GM12878 (cell line): ENCODE data around the gene PPP5C. TPM values are rescaled to one million over a fixed set of nuclear protein-coding genes. Genes with fewer than 3 reads are reported as not detected.

Experiments
- ATAC-seq: fragments of 200-7000 bp; cut with Tn5 transposase; 3 replicates; pipeline ENCODE4 v1.9.1; 2020; ENCODE audit warnings: mild to moderate bottlenecking, moderate library complexity
- BruUV-seq: library from RNA; stranded (reverse); fragments of 400-500 nt; replicated peaks from 2 replicates; lab custom pipeline; 2021; lab: Mats Ljungman, UMichigan
- CTCF ChIA-PET: fragments of 300-600 bp; sonication (Branson Sonifier 250); formaldehyde crosslinking; extraction: SDS; loops from one replicate; lab custom pipeline; 2021; ENCODE audit warnings: inconsistent platforms; lab: Yijun Ruan, JAX
- POLR2A ChIA-PET: fragments of 350-600 bp; formaldehyde crosslinking; extraction: SDS; loops from one replicate; lab custom pipeline; 2021; ENCODE audit warnings: inconsistent platforms; lab: Charles Lee
- RAD21 ChIA-PET: fragments of 300-600 bp; sonication (Branson Sonifier 250); formaldehyde crosslinking; loops from one replicate; lab custom pipeline; 2023; ENCODE audit warnings: antibody characterized with exemption; ENCODE audit not compliant: unreplicated experiment; lab: Charles Lee
- SMC1A ChIA-PET: fragments of 300-600 bp; sonication (Branson Sonifier 250); formaldehyde crosslinking; loops from one replicate; lab custom pipeline; 2023; ENCODE audit not compliant: unreplicated experiment, uncharacterized antibody; lab: Charles Lee
- DNase-seq: peaks from one replicate; pipeline ENCODE4 v3.0.0-alpha.2; 2011; ENCODE audit warnings: low read depth, low spot score
- FAIRE-seq: peaks from 3 replicates; lab custom pipeline; 2011; peaks lifted over from hg19 to GRCh38; lab: Jason Lieb, UNC
- H2AFZ ChIP-seq: 2 replicates; pipeline ENCODE4 v1.6.0; 2011; ENCODE audit warnings: low read depth, low read length, control low read depth; ENCODE audit not compliant: control insufficient read depth
- H3K27ac ChIP-seq: 2 replicates; pipeline ENCODE4 v1.5.1; 2011; ENCODE audit warnings: control low read depth; ENCODE audit not compliant: control insufficient read depth, insufficient read depth
- H3K27me3 ChIP-seq, 2 experiments: replicated peaks in 1 of 2; 2 replicates each; pipeline versions ENCODE4 v1.6.0 to v1.6.1; 2011; ENCODE audit warnings: low read length in 1 of 2; ENCODE audit not compliant: control insufficient read depth in 2 of 2, insufficient read depth in 2 of 2
- H3K36me3 ChIP-seq, 2 experiments: 2 replicates each; pipeline ENCODE4 v1.5.1; 2011; ENCODE audit warnings: low read length in 1 of 2; ENCODE audit not compliant: control insufficient read depth in 2 of 2, insufficient read depth in 2 of 2
- H3K4me1 ChIP-seq: 2 replicates; pipeline ENCODE4 v1.6.1; 2011; ENCODE audit warnings: mild to moderate bottlenecking, low read length, moderate library complexity, mixed read lengths; ENCODE audit not compliant: control insufficient read depth, insufficient read depth
- H3K4me2 ChIP-seq: 2 replicates; pipeline ENCODE4 v1.6.0; 2011; ENCODE audit warnings: control low read depth; ENCODE audit not compliant: control insufficient read depth, insufficient read depth
- H3K4me3 ChIP-seq: fragments of 200-600 bp; sonication (generic); 2 replicates; pipeline ENCODE4 v1.5.1; 2016
- H3K79me2 ChIP-seq: 2 replicates; pipeline ENCODE4 v1.6.0; 2011; ENCODE audit warnings: low read length; ENCODE audit not compliant: control insufficient read depth, insufficient read depth
- H3K9ac ChIP-seq: 2 replicates; pipeline ENCODE4 v1.8.0; 2011; ENCODE audit warnings: low read length, control low read depth, mixed read lengths; ENCODE audit not compliant: control insufficient read depth, insufficient read depth
- H3K9me3 ChIP-seq: replicated peaks from 3 replicates; pipeline ENCODE4 v1.5.1; 2011; ENCODE audit warnings: mild to moderate bottlenecking, low read length; ENCODE audit not compliant: control insufficient read depth, insufficient read depth
- H4K20me1 ChIP-seq: 2 replicates; pipeline ENCODE4 v1.6.0; 2011; ENCODE audit not compliant: control insufficient read depth, insufficient read depth
- CTCF ChIP-seq, 3 experiments: IDR thresholded peaks in 2 of 3; conservative IDR thresholded peaks in 1 of 3; 2 replicates each; pipeline ENCODE4 v1.5.1; 2011; ENCODE audit warnings: low read depth in 3 of 3, low read length in 3 of 3, mild to moderate bottlenecking in 3 of 3, control low read depth in 2 of 3, moderate library complexity in 2 of 3, inconsistent platforms in 1 of 3, mixed read lengths in 1 of 3; ENCODE audit not compliant: control insufficient read depth in 2 of 3, insufficient read depth in 1 of 3; ENCODE audit errors: extremely low read depth in 1 of 3
- HCFC1 ChIP-seq: fragments of 150-350 bp; IDR thresholded peaks from 2 replicates; pipeline ENCODE4 v1.6.1; 2014; ENCODE audit warnings: low read length
- HDGF ChIP-seq: fragments of 450-650 bp; IDR thresholded peaks from 2 replicates; pipeline ENCODE4 v1.6.1; 2016; ENCODE audit warnings: antibody characterized with exemption
- NR2C1 ChIP-seq: fragments of 450-650 bp; IDR thresholded peaks from 2 replicates; pipeline ENCODE4 v1.6.1; 2017; ENCODE audit warnings: antibody characterized with exemption, mild to moderate bottlenecking, moderate library complexity
- SKIL ChIP-seq: fragments of 450-650 bp; IDR thresholded peaks from 2 replicates; pipeline ENCODE4 v1.6.1; 2017; ENCODE audit warnings: mild to moderate bottlenecking, low read depth, inconsistent platforms; ENCODE audit not compliant: poor library complexity, severe bottlenecking
- TAF1 ChIP-seq: IDR thresholded peaks from 2 replicates; pipeline ENCODE4 v1.6.1; 2011; ENCODE audit warnings: mild to moderate bottlenecking, low read depth, low read length, borderline replicate concordance
- ZSCAN29 ChIP-seq: fragments of 450-650 bp; IDR thresholded peaks from 2 replicates; pipeline ENCODE4 v1.6.1; 2017; ENCODE audit warnings: mild to moderate bottlenecking, moderate library complexity
- WGBS: methylation state at CpG from one replicate; pipeline ENCODE4 v1.1.6; 2016; ENCODE audit warnings: low lambda C conversion rate; ENCODE audit not compliant: insufficient replicate concordance, insufficient coverage; ENCODE audit errors: missing lambda C conversion rate; 5-methylcytosine and 5-hydroxymethylcytosine counted together
- in situ Hi-C: fragments of 300-500 bp; cut with MboI; formaldehyde crosslinking; loops from 9 replicates; pipeline ENCODE4 v1.14.3; 2018; ENCODE audit warnings: mixed read lengths
- intact Hi-C: fragments of 100-400 bp; cut with micrococcal nuclease; formaldehyde crosslinking; loops from one replicate; pipeline ENCODE4 v1.14.2; 2022; ENCODE audit not compliant: unreplicated experiment
- polyA plus RNA-seq, 11 experiments: library from polyadenylated mRNA; depleted of rRNA in 4 of 11; unstranded in 6 of 11; stranded (reverse) in 5 of 11; fragments of >200 nt; fragmentation: Nextera tagmentation in 4 of 11; fragmentation: Illumina TruSeq in 1 of 11; extraction: Ambion mirVana in 4 of 11; extraction: Trizol in 1 of 11; gene quantifications; 1 replicate in 1 of 11; 2 replicates in 10 of 11; pipeline versions ENCODE4 v1.2.1 to v1.2.3, GENCODE V29; 2011 to 2016; ENCODE audit warnings: inconsistent platforms in 2 of 11, missing spikeins in 2 of 11, low read depth in 1 of 11
- total RNA-seq, 4 experiments: library from RNA; depleted of rRNA in 3 of 4; stranded (reverse); fragments of >200 nt in 3 of 4; fragmentation: Illumina TruSeq in 1 of 4; extraction: Trizol in 1 of 4; gene quantifications; 2 replicates each; pipeline versions ENCODE4 v1.2.1 to v1.2.3, GENCODE V29; 2013 to 2021

PPP5C gene
- total and polyA plus RNA-seq, 10 of the 15 experiments (the other 5 are each of a cell fraction or from before 2014, with no cell fraction given), result 1.1 to 154 (median 94.5) TPM

GRCh38 chr19:46319613-46320012, 27.3 kb upstream of the PPP5C start:
- no peak overlapping the region for H3K4me3 ChIP-seq
- WGBS, result 26% methylated on average over 6 of the region's 6 CpGs
- no peaks in the 10 kb centered on the region for H4K20me1 ChIP-seq
- no peaks in the 10 kb centered on the region for H3K36me3 ChIP-seq
- intact Hi-C loops, result no loop called here
- no peaks in the 10 kb centered on the region; the same call in 2 of the 3 replicates for H3K9me3 ChIP-seq
- RAD21 ChIA-PET, result no interaction called here
- TF ChIP-seq SKIL (no peak), NR2C1 (no peak), TAF1 (no peak), CTCF (IDR thresholded peaks at IDR 0.05 in 2 of 3, conservative IDR thresholded peaks at IDR 0.05 in 1 of 3; ENCODE audit: control insufficient read depth in 2 of 3, extremely low read depth in 1 of 3, insufficient read depth in 1 of 3, low read depth in 3 of 3, low read length in 3 of 3) (no peak), HDGF (no peak), HCFC1 (no peak), ZSCAN29 (no peak)
- no peaks in the 10 kb centered on the region for H3K4me1 ChIP-seq
- no peak overlapping the region for H3K27ac ChIP-seq
- no peak for ATAC-seq
- SMC1A ChIA-PET, result no interaction called here
- POLR2A ChIA-PET, result no interaction called here
- H3K9ac ChIP-seq, result no peak overlapping the region
- no peak overlapping the region for H2AFZ ChIP-seq
- FAIRE-seq, result no peak
- no TSS peak for BruUV-seq
- CTCF ChIA-PET, result no interaction called here
- H3K79me2 ChIP-seq, result no peaks in the 10 kb centered on the region
- no peak overlapping the region for H3K4me2 ChIP-seq
- DNase-seq, result no peak
- no peaks in the 10 kb centered on the region; a peak in 1 of 4 replicates for H3K27me3 ChIP-seq
- in situ Hi-C loops, result no loop called here
